22Rv1 (cell line): ENCODE data around the gene MYRIP.

ENCODE experiments used
- ZFX ChIP-seq: fragments of 450-650 bp; IDR thresholded peaks from 2 replicates; pipeline ENCODE4 v1.6.1; 2017; ENCODE audit warnings: antibody characterized with exemption, borderline replicate concordance
- TF ChIP-seq, protein P1 (sequence below): fragments of 450-650 bp; IDR thresholded peaks from 2 replicates; pipeline ENCODE4 v1.5.1; 2017; ENCODE audit warnings: mild to moderate bottlenecking

- TF ChIP-seq, protein P1, sequence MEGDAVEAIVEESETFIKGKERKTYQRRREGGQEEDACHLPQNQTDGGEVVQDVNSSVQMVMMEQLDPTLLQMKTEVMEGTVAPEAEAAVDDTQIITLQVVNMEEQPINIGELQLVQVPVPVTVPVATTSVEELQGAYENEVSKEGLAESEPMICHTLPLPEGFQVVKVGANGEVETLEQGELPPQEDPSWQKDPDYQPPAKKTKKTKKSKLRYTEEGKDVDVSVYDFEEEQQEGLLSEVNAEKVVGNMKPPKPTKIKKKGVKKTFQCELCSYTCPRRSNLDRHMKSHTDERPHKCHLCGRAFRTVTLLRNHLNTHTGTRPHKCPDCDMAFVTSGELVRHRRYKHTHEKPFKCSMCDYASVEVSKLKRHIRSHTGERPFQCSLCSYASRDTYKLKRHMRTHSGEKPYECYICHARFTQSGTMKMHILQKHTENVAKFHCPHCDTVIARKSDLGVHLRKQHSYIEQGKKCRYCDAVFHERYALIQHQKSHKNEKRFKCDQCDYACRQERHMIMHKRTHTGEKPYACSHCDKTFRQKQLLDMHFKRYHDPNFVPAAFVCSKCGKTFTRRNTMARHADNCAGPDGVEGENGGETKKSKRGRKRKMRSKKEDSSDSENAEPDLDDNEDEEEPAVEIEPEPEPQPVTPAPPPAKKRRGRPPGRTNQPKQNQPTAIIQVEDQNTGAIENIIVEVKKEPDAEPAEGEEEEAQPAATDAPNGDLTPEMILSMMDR = no peak
- TF ChIP-seq ZFX = no peak
Measured at GRCh38 chr3:39765575-39765974, 43.8 kb upstream of the MYRIP start.
